Activated naive CD4-positive, alpha-beta T cell treated with anti-CD3 and anti-CD28 coated beads for 36 hours (primary cell): Measurements from ENCODE around the gene APBA2. TPM values are rescaled to one million over a fixed set of nuclear protein-coding genes. Genes with fewer than 3 reads are reported as not detected.

ENCODE experiments used
- CTCF ChIA-PET: fragments of 350-600 bp; sonication (Branson Sonifier 250); formaldehyde crosslinking; loops from one replicate; lab custom pipeline; 2021; ENCODE audit warnings: antibody characterized with exemption; lab: Charles Lee
- DNase-seq: peaks from one replicate; pipeline ENCODE4 v3.0.0-alpha.2; 2020
- H3K27ac Mint-ChIP-seq: one replicate; pipeline ENCODE4 v1.8.0; 2021; ENCODE audit warnings: mild to moderate bottlenecking, mixed read lengths
- H3K27me3 Mint-ChIP-seq: one replicate; pipeline ENCODE4 v1.8.0; 2021; ENCODE audit warnings: low read depth, mixed read lengths
- H3K36me3 Mint-ChIP-seq: one replicate; pipeline ENCODE4 v1.8.0; 2021; ENCODE audit warnings: low read depth, mixed read lengths
- H3K4me1 Mint-ChIP-seq: one replicate; pipeline ENCODE4 v1.8.0; 2021; ENCODE audit warnings: low read depth, mixed read lengths
- H3K4me3 Mint-ChIP-seq: one replicate; pipeline ENCODE4 v1.8.0; 2021; ENCODE audit warnings: mild to moderate bottlenecking, moderate library complexity, mixed read lengths
- H3K9me3 Mint-ChIP-seq: one replicate; pipeline ENCODE4 v1.8.0; 2021; ENCODE audit warnings: mixed read lengths
- intact Hi-C: fragments of 100-400 bp; cut with micrococcal nuclease; formaldehyde crosslinking; loops from one replicate; pipeline ENCODE4 v1.15.1; 2023
- total RNA-seq, 2 experiments: library from RNA; stranded (reverse); gene quantifications; one replicate each; pipeline ENCODE4 v1.2.3, GENCODE V29; 2021

Gene APBA2
- total RNA-seq, 2 experiments from 2014 or later = 16.2 to 18.3 TPM

DNA sequence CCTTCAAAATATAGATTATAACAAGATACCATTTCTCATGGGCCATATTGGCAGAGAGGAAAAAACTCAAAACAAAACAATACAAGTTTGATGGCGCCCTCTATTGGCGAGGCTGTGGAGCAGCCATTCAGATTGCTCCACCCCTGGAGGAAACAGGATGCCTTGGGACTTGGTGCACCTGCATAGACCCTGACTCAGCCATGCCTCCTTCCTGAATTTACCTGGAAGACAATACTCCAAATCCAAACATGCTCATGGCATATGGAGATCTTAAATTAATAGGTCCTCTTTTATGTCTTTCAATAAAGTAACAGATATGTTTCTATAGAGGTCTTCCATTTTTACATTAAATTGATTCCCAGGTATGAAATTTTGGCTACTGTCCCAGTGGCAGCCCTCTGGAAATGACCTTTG, 90.0 kb downstream of the APBA2 start:
- peak; percentile 88 for DNase-seq
- intact Hi-C loops = loop anchor here (1.0 to 10.0 kb wide), 8 partner anchors 8 to 188 kb away; partner anchors contain the start of gene APBA2
- Mint-ChIP-seq H3K27ac (no peak overlapping the region), H3K4me1 (peaks cover 20% of the 10 kb centered on the region), H3K4me3 (no peak overlapping the region), H3K36me3 (no peaks in the 10 kb centered on the region), H3K9me3 (no peaks in the 10 kb centered on the region), H3K27me3 (no peaks in the 10 kb centered on the region)
- CTCF ChIA-PET = interaction anchor here (0.7 to 3.0 kb wide), 11 partner anchors 8 to 113 kb away, joined by 3 to 15 read pairs (median 4); no protein-coding TSS in a partner anchor

DNA sequence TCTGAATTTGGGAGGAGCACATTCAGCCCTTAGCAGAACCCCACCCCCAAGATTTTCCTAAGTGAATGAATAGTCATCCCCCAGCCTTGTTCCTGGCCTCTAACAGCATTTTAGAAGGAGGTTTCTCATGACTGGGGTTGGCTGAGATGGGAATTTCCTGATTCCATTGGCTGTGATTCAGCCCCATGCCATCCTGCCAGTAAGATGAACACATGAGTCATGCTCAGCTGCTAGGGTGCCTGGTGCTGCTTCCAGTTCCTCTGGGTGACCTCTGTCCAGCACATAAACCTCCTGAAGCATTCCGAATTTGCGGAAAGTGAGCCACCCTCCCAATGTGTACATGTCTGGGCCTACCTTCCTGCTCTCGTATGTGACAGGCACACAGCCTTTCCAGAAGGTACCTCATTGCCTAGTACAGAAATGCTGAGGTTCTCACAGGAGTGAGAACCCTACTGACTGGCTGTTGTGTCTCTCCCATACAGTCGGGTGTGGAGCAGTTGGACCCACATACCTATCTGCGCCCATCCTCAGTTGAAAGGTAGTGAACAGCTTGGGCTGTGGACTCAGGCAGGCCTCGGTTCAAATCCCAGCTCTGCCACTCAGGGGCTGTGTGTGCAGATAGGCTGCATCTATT, 91.7 kb downstream of the APBA2 start:
- Mint-ChIP-seq H3K27ac (no peak overlapping the region), H3K4me1 (peaks cover 17% of the 10 kb centered on the region), H3K36me3 (no peaks in the 10 kb centered on the region), H3K4me3 (no peak overlapping the region), H3K9me3 (no peaks in the 10 kb centered on the region), H3K27me3 (no peaks in the 10 kb centered on the region)
- DNase-seq = no peak
- CTCF ChIA-PET = interaction anchor here (1.2 kb wide), 1 partner anchor 56 kb away, joined by 4 read pairs; no protein-coding TSS in a partner anchor
- intact Hi-C loops = loop anchor here (5.0 to 10.0 kb wide), 3 partner anchors 70 to 190 kb away; no protein-coding TSS in a partner anchor

GRCh38 chr15:28978011-28978378, 92.2 kb downstream of the APBA2 start:
- H3K9me3 Mint-ChIP-seq = no peaks in the 10 kb centered on the region
- DNase-seq = no peak
- CTCF ChIA-PET = interaction anchor here (0.6 to 1.3 kb wide), 3 partner anchors 57 to 124 kb away, joined by 3 to 4 read pairs (median 3); no protein-coding TSS in a partner anchor
- H3K27ac Mint-ChIP-seq = no peak overlapping the region
- no peak overlapping the region for H3K4me3 Mint-ChIP-seq
- intact Hi-C loops = loop anchor here (5.0 to 10.0 kb wide), 3 partner anchors 69 to 191 kb away; no protein-coding TSS in a partner anchor
- H3K27me3 Mint-ChIP-seq = no peaks in the 10 kb centered on the region
- H3K36me3 Mint-ChIP-seq = no peaks in the 10 kb centered on the region
- peaks cover 17% of the 10 kb centered on the region for H3K4me1 Mint-ChIP-seq

DNA sequence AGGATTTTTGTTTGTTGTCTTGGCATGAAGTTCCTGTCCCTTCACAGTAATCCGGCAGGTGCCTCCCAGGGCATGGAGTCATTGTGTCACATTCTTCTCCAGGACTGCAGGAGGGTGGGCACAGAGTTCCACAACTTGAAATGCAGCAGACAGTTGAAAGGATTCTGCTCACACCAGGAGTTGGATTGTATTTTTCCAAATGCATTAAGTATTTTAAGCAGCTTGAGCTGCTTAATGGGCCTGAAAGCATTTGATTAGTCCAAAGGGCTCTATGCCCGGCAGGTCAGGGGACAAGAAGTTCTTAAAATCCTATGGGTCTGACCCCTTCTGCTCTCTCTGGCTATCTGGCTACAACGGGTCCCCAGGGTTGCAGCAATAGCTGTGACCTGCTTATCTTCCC, 92.9 kb downstream of the APBA2 start:
- no peaks in the 10 kb centered on the region for H3K9me3 Mint-ChIP-seq
- no peaks in the 10 kb centered on the region for H3K36me3 Mint-ChIP-seq
- peaks cover 17% of the 10 kb centered on the region for H3K4me1 Mint-ChIP-seq
- DNase-seq = no peak
- H3K4me3 Mint-ChIP-seq = no peak overlapping the region
- H3K27me3 Mint-ChIP-seq = no peaks in the 10 kb centered on the region
- intact Hi-C loops = loop anchor here (5.0 to 10.0 kb wide), 3 partner anchors 69 to 191 kb away; no protein-coding TSS in a partner anchor
- no peak overlapping the region for H3K27ac Mint-ChIP-seq
- CTCF ChIA-PET = interaction anchor here (0.6 to 1.3 kb wide), 3 partner anchors 57 to 123 kb away, joined by 3 to 4 read pairs (median 3); no protein-coding TSS in a partner anchor

GRCh38 chr15:28979208-28979841, 93.6 kb downstream of the APBA2 start:
- Mint-ChIP-seq H3K4me3 (no peak overlapping the region), H3K27me3 (no peaks in the 10 kb centered on the region), H3K9me3 (no peaks in the 10 kb centered on the region), H3K36me3 (no peaks in the 10 kb centered on the region), H3K27ac (peak overlapping the region; percentile 43), H3K4me1 (peaks cover 14% of the 10 kb centered on the region)
- intact Hi-C loops = loop anchor here (5.0 to 10.0 kb wide), 3 partner anchors 68 to 192 kb away; no protein-coding TSS in a partner anchor
- no peak for DNase-seq
- CTCF ChIA-PET = interaction anchor here (1.3 kb wide), 1 partner anchor 62 kb away, joined by 3 read pairs; no protein-coding TSS in a partner anchor

DNA sequence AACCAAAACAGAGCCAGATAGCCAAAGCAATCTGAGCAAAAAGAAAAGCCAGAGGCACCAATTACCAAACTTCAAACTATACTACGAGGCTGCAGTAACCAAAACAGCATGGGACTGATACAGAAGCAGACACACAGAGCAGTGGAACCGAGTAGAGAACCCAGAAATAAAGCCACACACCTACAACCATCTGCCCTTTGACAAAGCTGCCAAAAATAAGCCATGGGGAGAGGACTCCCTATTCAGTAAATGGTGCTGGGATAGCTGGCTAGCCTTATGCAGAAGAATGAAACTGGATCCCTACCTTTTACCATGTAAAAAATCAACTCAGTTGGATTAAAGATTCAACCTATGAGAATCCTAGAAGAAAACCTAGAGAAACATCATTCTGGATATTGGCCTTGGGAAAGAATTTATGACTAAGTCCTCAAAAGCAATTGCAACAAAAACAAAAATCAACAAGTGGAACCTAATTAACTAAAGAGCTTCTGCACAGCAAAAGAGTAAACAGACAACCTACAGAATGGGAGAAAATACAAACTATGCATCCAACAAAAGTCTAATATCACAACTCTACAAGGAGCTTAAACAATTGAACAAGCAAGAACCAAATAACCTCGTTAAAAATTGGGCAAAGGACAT, 95.1 kb downstream of the APBA2 start:
- Mint-ChIP-seq H3K27me3 (no peaks in the 10 kb centered on the region), H3K4me3 (no peak overlapping the region), H3K9me3 (no peaks in the 10 kb centered on the region), H3K27ac (no peak overlapping the region), H3K4me1 (peaks cover 20% of the 10 kb centered on the region), H3K36me3 (peaks cover 2% of the 10 kb centered on the region)
- no peak for DNase-seq
- CTCF ChIA-PET = interaction anchor here (0.6 to 1.1 kb wide), 2 partner anchors 27 to 199 kb away, joined by 3 to 4 read pairs; no protein-coding TSS in a partner anchor
- intact Hi-C loops = no loop called here

DNA sequence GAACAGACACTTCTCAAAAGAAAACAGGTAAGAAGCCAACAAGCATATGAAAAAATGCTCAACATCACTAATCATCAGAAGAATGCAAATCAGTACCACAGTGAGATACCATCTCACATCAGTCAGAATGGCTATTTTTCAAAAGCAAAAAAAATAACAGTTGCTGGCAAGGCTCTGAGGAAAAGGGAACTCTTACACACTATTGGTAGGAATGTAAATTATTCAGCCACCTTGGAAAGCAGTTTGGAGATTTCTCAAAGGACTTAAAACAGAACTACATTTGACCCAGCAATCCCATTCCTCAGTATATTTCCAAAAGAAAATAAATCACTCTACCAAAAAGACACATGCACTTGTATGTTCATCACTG, 95.6 kb downstream of the APBA2 start:
- CTCF ChIA-PET = interaction anchor here (0.6 kb wide), 1 partner anchor 198 kb away, joined by 4 read pairs; no protein-coding TSS in a partner anchor
- Mint-ChIP-seq H3K9me3 (no peaks in the 10 kb centered on the region), H3K4me3 (no peak overlapping the region), H3K27ac (no peak overlapping the region), H3K4me1 (peaks cover 24% of the 10 kb centered on the region), H3K27me3 (no peaks in the 10 kb centered on the region), H3K36me3 (peaks cover 2% of the 10 kb centered on the region)
- no peak for DNase-seq
- intact Hi-C loops = no loop called here

DNA sequence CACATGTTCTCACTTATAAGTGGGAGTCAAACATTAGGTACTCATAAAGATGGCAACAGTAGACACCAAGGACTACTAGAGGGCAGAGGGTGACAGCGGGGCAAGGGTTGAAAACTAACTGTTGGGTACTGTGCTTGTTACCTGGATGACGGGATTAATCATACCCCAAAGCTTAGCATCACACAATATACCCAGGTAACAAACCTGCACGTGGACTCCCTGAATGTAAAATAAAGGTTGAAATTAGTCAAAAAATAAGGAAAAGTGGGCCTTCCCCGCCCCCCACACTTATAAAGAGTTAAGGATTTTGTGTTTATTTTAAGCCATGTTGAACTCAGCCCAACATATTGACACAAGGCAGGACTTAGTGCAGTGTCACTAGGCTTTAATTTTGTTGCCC, 96.1 kb downstream of the APBA2 start:
- H3K4me3 Mint-ChIP-seq = no peak overlapping the region
- no peak for DNase-seq
- intact Hi-C loops = no loop called here
- peaks cover 2% of the 10 kb centered on the region for H3K36me3 Mint-ChIP-seq
- no peak overlapping the region for H3K27ac Mint-ChIP-seq
- H3K4me1 Mint-ChIP-seq = peaks cover 24% of the 10 kb centered on the region
- CTCF ChIA-PET = no interaction called here
- H3K9me3 Mint-ChIP-seq = peaks cover 3% of the 10 kb centered on the region
- H3K27me3 Mint-ChIP-seq = no peaks in the 10 kb centered on the region

DNA sequence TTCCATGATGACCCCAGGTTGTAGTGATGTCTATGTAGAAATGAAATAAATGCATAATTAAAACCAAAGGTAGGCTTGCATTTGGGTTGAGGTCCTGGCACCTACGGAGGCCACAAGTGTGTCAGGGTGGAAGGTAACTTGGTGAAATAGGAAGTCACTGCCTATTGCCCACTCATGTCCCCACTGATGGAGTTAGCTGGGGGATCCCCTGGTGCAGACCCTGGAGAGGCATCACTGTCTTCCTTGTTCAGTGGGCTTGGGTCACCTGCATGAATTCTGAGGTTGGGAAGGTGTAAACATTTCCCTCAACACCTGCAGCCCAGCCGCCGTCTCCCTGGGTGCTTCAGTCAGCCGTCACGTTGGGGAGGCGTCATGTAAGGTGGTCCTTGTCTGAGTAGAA, 97.1 kb downstream of the APBA2 start:
- Mint-ChIP-seq H3K27ac (no peak overlapping the region), H3K9me3 (peaks cover 8% of the 10 kb centered on the region), H3K27me3 (no peaks in the 10 kb centered on the region), H3K36me3 (peaks cover 8% of the 10 kb centered on the region), H3K4me3 (no peak overlapping the region), H3K4me1 (peaks cover 29% of the 10 kb centered on the region)
- intact Hi-C loops = no loop called here
- DNase-seq = no peak
- CTCF ChIA-PET = no interaction called here

DNA sequence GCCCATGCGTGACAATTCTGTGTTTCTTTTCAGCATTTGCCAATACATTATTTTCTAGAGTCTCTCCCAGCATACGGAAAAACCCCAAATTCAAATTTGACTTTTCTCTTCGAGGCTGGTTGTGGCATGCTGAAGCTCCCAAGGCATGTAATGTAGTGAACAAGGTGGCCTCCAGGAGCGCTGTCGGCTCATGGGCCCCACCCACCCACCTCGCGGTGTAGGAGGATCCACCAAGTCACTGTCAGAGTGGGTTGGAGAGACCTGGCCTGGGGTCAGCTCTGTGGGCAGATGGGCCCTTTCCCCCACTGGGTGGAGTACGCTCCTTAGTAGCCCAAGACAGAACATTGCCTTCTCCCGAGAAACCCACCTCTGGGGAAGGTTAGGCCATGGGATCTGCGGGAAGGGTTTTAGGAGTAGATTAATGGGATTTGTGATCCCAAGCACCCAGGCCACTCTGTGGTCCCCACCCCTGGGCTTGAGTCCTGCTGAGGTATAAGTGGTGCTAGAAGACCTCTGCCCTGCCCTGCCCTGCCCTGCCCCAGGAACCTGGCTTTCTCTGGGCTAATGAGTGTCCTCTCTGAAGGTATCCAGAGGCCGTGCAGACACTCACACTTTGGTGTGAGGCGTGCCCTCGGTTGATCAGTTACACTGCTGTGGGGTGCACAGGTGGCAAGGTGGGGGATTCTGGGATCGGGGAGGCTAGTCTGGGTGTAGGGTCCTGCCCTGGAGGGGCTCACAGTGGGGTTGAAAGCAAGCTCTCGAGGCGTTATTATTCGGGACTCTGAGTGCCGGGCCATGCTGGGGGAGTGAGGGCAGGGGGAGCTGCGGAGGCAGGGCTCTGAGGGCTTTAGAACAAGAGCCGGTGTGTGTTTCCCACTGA, 97.9 kb downstream of the APBA2 start:
- Mint-ChIP-seq H3K36me3 (peaks cover 9% of the 10 kb centered on the region), H3K4me1 (peaks cover 30% of the 10 kb centered on the region), H3K9me3 (peaks cover 8% of the 10 kb centered on the region), H3K27me3 (no peaks in the 10 kb centered on the region), H3K27ac (no peak overlapping the region), H3K4me3 (no peak overlapping the region)
- intact Hi-C loops = no loop called here
- CTCF ChIA-PET = interaction anchor here (0.8 kb wide), 1 partner anchor 8 kb away, joined by 3 read pairs; no protein-coding TSS in a partner anchor
- DNase-seq = no peak
